ENCODE results near the gene TATDN2.
A peak's percentile ranks its signal among the peaks of the same experiment; 100 is the strongest.
"Not testable (repeated sequence)": the region's sequence is repeated elsewhere in the genome, so short reads cannot be mapped to it uniquely, and the experiment has no call there.

Gene TATDN2

GRCh38 chr3:10238345-10239183, 9.7 kb upstream of the TATDN2 start:
- DNase-seq = no peak

GRCh38 chr3:10240799-10241198, 7.5 kb upstream of the TATDN2 start:
- no peak for DNase-seq

GRCh38 chr3:10242182-10243065, 5.8 kb upstream of the TATDN2 start:
- DNase-seq = no peak

- DNase-seq = no peak
These were observed 4.2 kb upstream of the TATDN2 start for GRCh38 chr3:10244009-10244408.

- DNase-seq = no peak
These were observed 3.1 kb upstream of the TATDN2 start for GRCh38 chr3:10245081-10245712.

- DNase-seq = no peak
These were observed 528 bp upstream of the TATDN2 start for GRCh38 chr3:10247679-10248183.

GRCh38 chr3:10248984-10249748, 907 bp downstream of the TATDN2 start:
- DNase-seq = no peak

GRCh38 chr3:10249833-10250232, 1.6 kb downstream of the TATDN2 start:
- no peak for DNase-seq

- DNase-seq = no peak
These were observed 2.7 kb downstream of the TATDN2 start for GRCh38 chr3:10251006-10251405.

GRCh38 chr3:10253731-10254130, 5.5 kb downstream of the TATDN2 start:
- DNase-seq = no peak

- no peak for DNase-seq
These were observed 7.6 kb downstream of the TATDN2 start for GRCh38 chr3:10255835-10256234.

GRCh38 chr3:10259036-10259435, 10.8 kb downstream of the TATDN2 start:
- DNase-seq = no peak

GRCh38 chr3:10259798-10260197, 11.5 kb downstream of the TATDN2 start:
- no peak for DNase-seq

- no peak for DNase-seq
These were observed 12.0 kb downstream of the TATDN2 start for GRCh38 chr3:10260211-10260701.

GRCh38 chr3:10262027-10262426, 13.8 kb downstream of the TATDN2 start:
- DNase-seq = no peak

- peak; percentile 64 for DNase-seq
These were observed 15.5 kb downstream of the TATDN2 start for GRCh38 chr3:10263646-10264363.

GRCh38 chr3:10265833-10266232, 17.6 kb downstream of the TATDN2 start:
- no peak for DNase-seq

GRCh38 chr3:10266936-10267335, 18.7 kb downstream of the TATDN2 start:
- DNase-seq = not testable (repeated sequence)

GRCh38 chr3:10268116-10268515, 19.9 kb downstream of the TATDN2 start:
- DNase-seq = no peak

GRCh38 chr3:10268930-10269329, 20.7 kb downstream of the TATDN2 start:
- no peak for DNase-seq

- DNase-seq = no peak
These were observed 21.2 kb downstream of the TATDN2 start for GRCh38 chr3:10269443-10269842.

- DNase-seq = not testable (repeated sequence)
These were observed 24.2 kb downstream of the TATDN2 start for GRCh38 chr3:10272476-10272875.
